NB4 (cell line): ENCODE measurements around the gene C1orf232.

Experiments
- DNase-seq: peaks from one replicate; pipeline ENCODE4 v3.0.0; 2010; ENCODE audit warnings: low read depth
- H3K4me3 ChIP-seq: one replicate; pipeline ENCODE4 v1.5.1; 2011; ENCODE audit warnings: mild to moderate bottlenecking, low read depth, low read length, moderate library complexity
- CTCF ChIP-seq: IDR thresholded peaks from one replicate; pipeline ENCODE4 v1.5.1; 2012; ENCODE audit warnings: low read depth, low read length
- MAX ChIP-seq: IDR thresholded peaks from 2 replicates; pipeline ENCODE4 v1.6.1; 2011; ENCODE audit warnings: low read depth, low read length
- MYC ChIP-seq: IDR thresholded peaks from 2 replicates; pipeline ENCODE4 v1.6.1; 2011; ENCODE audit warnings: low read depth, low read length
- POLR2A ChIP-seq: IDR thresholded peaks from 2 replicates; pipeline ENCODE4 v1.6.1; 2011; ENCODE audit warnings: mild to moderate bottlenecking; ENCODE audit not compliant: insufficient read length; ENCODE audit errors: extremely low read depth

The C1orf232 gene

GRCh38 chr1:26200413-26200812 is 31.6 kb upstream of the C1orf232 start:
- TF ChIP-seq MAX (no peak), POLR2A (no peak), MYC (no peak), CTCF (no peak)
- no peak overlapping the region for H3K4me3 ChIP-seq
- DNase-seq, result no peak

- TF ChIP-seq CTCF, result no peak
- no peak for TF ChIP-seq MYC
- TF ChIP-seq POLR2A, result no peak
- no peak for TF ChIP-seq MAX
- no peak for DNase-seq
- no peak overlapping the region for H3K4me3 ChIP-seq
These were observed 29.1 kb upstream of the C1orf232 start for GRCh38 chr1:26197813-26198212.

- no peak for DNase-seq
- TF ChIP-seq POLR2A, result no peak
- no peak overlapping the region for H3K4me3 ChIP-seq
These were observed 28.5 kb upstream of the C1orf232 start for GRCh38 chr1:26197301-26197700.

- no peak overlapping the region for H3K4me3 ChIP-seq
- no peak for DNase-seq
- no peak for TF ChIP-seq MAX
- TF ChIP-seq MYC, result no peak
- TF ChIP-seq POLR2A, result no peak
- TF ChIP-seq CTCF, result no peak
These were observed 27.0 kb upstream of the C1orf232 start for GRCh38 chr1:26195805-26196204.

- DNase-seq, result no peak
- TF ChIP-seq CTCF, result no peak
- TF ChIP-seq POLR2A, result no peak
- TF ChIP-seq MAX, result no peak
- no peak for TF ChIP-seq MYC
- no peak overlapping the region for H3K4me3 ChIP-seq
These were observed 23.0 kb upstream of the C1orf232 start for GRCh38 chr1:26191739-26192138.

GRCh38 chr1:26190373-26190987 is 21.7 kb upstream of the C1orf232 start, which contains the start of gene CATSPER4:
CATSPER4 (plus strand) TSS chr1:26190602; CDS start chr1:26190628, 26 bp downstream.
- TF ChIP-seq CTCF, result peak; percentile 51
- TF ChIP-seq MAX, result no peak
- no peak for TF ChIP-seq POLR2A
- TF ChIP-seq MYC, result no peak
- peak; percentile 48 for DNase-seq
- H3K4me3 ChIP-seq, result no peak within 1 kb of the TSS
